ENCODE data around the gene MEIG1.
"Not testable (repeated sequence)": the region's sequence is repeated elsewhere in the genome, so short reads cannot be mapped to it uniquely, and the experiment has no call there.

Gene MEIG1

GRCh38 chr10:14954001-14954770, 5.0 kb upstream of the MEIG1 start, which contains the start of gene DCLRE1C:
TSS of gene DCLRE1C (minus strand) at chr10:14954096. CDS start at chr10:14954010, 86 bp downstream.
- in situ Hi-C loops (cut with MboI; ENCODE audit: low sequenced_read_pairs): no loop called here

- in situ Hi-C loops (cut with MboI; ENCODE audit: low sequenced_read_pairs): no loop called here
Observed at GRCh38 chr10:14954934-14955333, 4.3 kb upstream of the MEIG1 start.

GRCh38 chr10:14958872-14959220, 342 bp upstream of the MEIG1 start:
- in situ Hi-C loops (cut with MboI; ENCODE audit: low sequenced_read_pairs): no loop called here

GRCh38 chr10:14967897-14968296, 8.7 kb downstream of the MEIG1 start:
- in situ Hi-C loops (cut with MboI; ENCODE audit: low sequenced_read_pairs): no loop called here

GRCh38 chr10:14971867-14972448, 12.8 kb downstream of the MEIG1 start:
- in situ Hi-C loops (cut with MboI; ENCODE audit: low sequenced_read_pairs): no loop called here

- in situ Hi-C loops (cut with MboI; ENCODE audit: low sequenced_read_pairs): not testable (repeated sequence)
Observed at GRCh38 chr10:14974153-14974998, 15.2 kb downstream of the MEIG1 start.

GRCh38 chr10:14975672-14976273, 16.6 kb downstream of the MEIG1 start:
- in situ Hi-C loops (cut with MboI; ENCODE audit: low sequenced_read_pairs): no loop called here

GRCh38 chr10:14982744-14983143, 23.6 kb downstream of the MEIG1 start:
- in situ Hi-C loops (cut with MboI; ENCODE audit: low sequenced_read_pairs): no loop called here

- in situ Hi-C loops (cut with MboI; ENCODE audit: low sequenced_read_pairs): not testable (repeated sequence)
Observed at GRCh38 chr10:14989552-14989951, 30.4 kb downstream of the MEIG1 start.

GRCh38 chr10:14991035-14991749, 32.0 kb downstream of the MEIG1 start:
- in situ Hi-C loops (cut with MboI; ENCODE audit: low sequenced_read_pairs): not testable (repeated sequence)

GRCh38 chr10:14992336-14992735, 33.1 kb downstream of the MEIG1 start:
- in situ Hi-C loops (cut with MboI; ENCODE audit: low sequenced_read_pairs): not testable (repeated sequence)

GRCh38 chr10:14993500-14994455, 34.6 kb downstream of the MEIG1 start:
- in situ Hi-C loops (cut with MboI; ENCODE audit: low sequenced_read_pairs): not testable (repeated sequence)

GRCh38 chr10:14995964-14996565, 36.9 kb downstream of the MEIG1 start:
- in situ Hi-C loops (cut with MboI; ENCODE audit: low sequenced_read_pairs): no loop called here

GRCh38 chr10:15013530-15013929, 54.3 kb downstream of the MEIG1 start:
- in situ Hi-C loops (cut with MboI; ENCODE audit: low sequenced_read_pairs): not testable (repeated sequence)

- in situ Hi-C loops (cut with MboI; ENCODE audit: low sequenced_read_pairs): no loop called here
Observed at GRCh38 chr10:15015451-15015850, 56.3 kb downstream of the MEIG1 start.

- in situ Hi-C loops (cut with MboI; ENCODE audit: low sequenced_read_pairs): not testable (repeated sequence)
Observed at GRCh38 chr10:15020966-15021365, 61.8 kb downstream of the MEIG1 start.
